A549 treated with DMSO at 1 μM for 4 hours (cell line): ENCODE data around the gene GPX7. TPM values are rescaled to one million over a fixed set of nuclear protein-coding genes. Genes with fewer than 3 reads are reported as not detected.

Source experiments
- total RNA-seq: library from RNA; stranded (reverse); fragments of 200-300 nt; extraction: Qiagen RNA extraction; gene quantifications from 5 replicates; pipeline ENCODE4 v1.2.3, GENCODE V29; 2022; ENCODE audit warnings: low read depth

The GPX7 gene
- not detected in 5 replicates for total RNA-seq

GRCh38 chr1:52601991-52602855, at the start of gene GPX7:
TSS of gene GPX7 (plus strand) at chr1:52602371. CDS start at chr1:52602410, 39 bp downstream.

GRCh38 chr1:52552505-52553361, 49.4 kb upstream of the GPX7 start, which contains the start of gene TUT4:
TSS of gene TUT4 (minus strand) at chr1:52553092. CDS start at chr1:52526280, 26,812 bp downstream.

GRCh38 chr1:52632732-52633290, 30.6 kb downstream of the GPX7 start, which contains the start of gene SHISAL2A:
TSS of gene SHISAL2A (plus strand) at chr1:52633168. CDS start at chr1:52633494, 326 bp downstream.

Other genes with a start within 250 kb of the GPX7 start
- 14.6 to 21.7 TPM (median 17.4 TPM) in 5 replicates for gene CC2D1B, start 236.2 kb upstream of the GPX7 start, total RNA-seq
- gene ORC1, start 197.9 kb upstream of the GPX7 start, total RNA-seq: 19.7 to 23.7 TPM (median 20.9 TPM) in 5 replicates
- 11.7 to 21.4 TPM (median 20.7 TPM) in 5 replicates for gene PRPF38A, start 197.8 kb upstream of the GPX7 start, total RNA-seq
- gene TUT4, start 49.3 kb upstream of the GPX7 start, total RNA-seq: 15.3 to 18.2 TPM (median 17.2 TPM) in 5 replicates
- gene SHISAL2A, start 30.8 kb downstream of the GPX7 start, total RNA-seq: 0.16 TPM in 1 of 5 replicates, not detected in the others
- 19.4 to 25.1 TPM (median 24.6 TPM) in 5 replicates for gene COA7, start 96.0 kb downstream of the GPX7 start, total RNA-seq
- gene ZYG11B, start 124.1 kb downstream of the GPX7 start, total RNA-seq: 3.7 to 7.0 TPM (median 5.8 TPM) in 5 replicates
- gene ZYG11A, start 240.4 kb downstream of the GPX7 start, total RNA-seq: 2.3 to 3.2 TPM (median 2.6 TPM) in 5 replicates